Measurements from ENCODE around the gene IL13RA1.
"Not testable (repeated sequence)": the region's sequence is repeated elsewhere in the genome, so short reads cannot be mapped to it uniquely, and the experiment has no call there.

The IL13RA1 gene

DNA sequence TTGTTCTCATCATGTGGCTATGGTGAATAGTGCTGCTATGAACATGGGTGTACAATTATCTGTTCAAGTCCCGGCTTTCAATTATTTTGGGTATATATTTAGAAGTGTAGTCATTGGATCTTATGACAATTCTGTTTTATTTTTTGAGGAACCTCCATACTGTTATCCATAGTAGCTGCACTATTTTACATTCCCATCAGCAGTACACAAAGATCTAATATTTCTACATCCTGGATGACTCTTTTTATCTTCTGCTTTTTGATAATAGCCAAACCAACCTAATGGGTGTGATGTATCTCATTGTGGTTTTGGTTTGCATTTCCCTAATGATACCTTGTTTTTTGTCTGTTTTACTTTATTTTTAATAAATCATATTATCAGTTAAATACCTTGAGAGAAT, 12.9 kb upstream of the IL13RA1 start:
- Histone ChIP-seq H3K36me3 (ENCODE audit: control insufficient read depth in 2 of 2, insufficient read depth in 2 of 2, low read length in 2 of 2) (no peaks in the 10 kb centered on the region), H3K4me3 (ENCODE audit: low read length in 2 of 2) (no peak overlapping the region), H3K4me1 (ENCODE audit: control insufficient read depth, insufficient read depth, low read length) (no peaks in the 10 kb centered on the region), H3K9ac (ENCODE audit: low read length in 2 of 2) (no peak overlapping the region), H3K27ac (ENCODE audit: low read length) (no peak overlapping the region), H3K27me3 (ENCODE audit: control insufficient read depth in 1 of 2, insufficient read depth in 2 of 2, low read length in 2 of 2) (no peaks in the 10 kb centered on the region), H3K9me3 (ENCODE audit: control insufficient read depth in 2 of 2, low read length in 2 of 2) (no peaks in the 10 kb centered on the region)

DNA sequence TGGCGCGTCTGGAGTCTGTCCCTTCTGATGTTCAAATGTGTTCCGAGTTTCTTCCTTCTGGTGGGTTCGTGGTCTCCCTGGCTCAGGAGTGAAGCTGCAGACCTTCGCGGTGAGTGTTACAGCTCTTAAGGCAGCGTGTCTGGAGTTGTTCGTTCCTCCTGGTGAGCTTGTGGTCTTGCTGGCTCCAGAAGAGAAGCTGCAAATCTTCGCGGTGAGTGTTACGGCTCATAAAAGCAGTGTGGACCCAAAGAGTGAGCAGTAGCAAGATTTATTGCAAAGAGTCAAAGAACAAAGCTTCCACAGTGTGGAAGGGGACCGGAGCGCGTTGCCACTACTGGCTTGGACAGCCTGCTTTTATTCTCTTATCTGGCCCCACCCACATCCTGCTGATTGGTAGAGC, 11.5 kb upstream of the IL13RA1 start:
- H3K27me3 ChIP-seq (ENCODE audit: control insufficient read depth in 1 of 2, insufficient read depth in 2 of 2, low read length in 2 of 2); H3K4me1 ChIP-seq (ENCODE audit: control insufficient read depth, insufficient read depth, low read length); H3K9me3 ChIP-seq (ENCODE audit: control insufficient read depth in 2 of 2, low read length in 2 of 2); H3K4me3 ChIP-seq (ENCODE audit: low read length in 2 of 2); H3K27ac ChIP-seq (ENCODE audit: low read length); H3K36me3 ChIP-seq (ENCODE audit: control insufficient read depth in 2 of 2, insufficient read depth in 2 of 2, low read length in 2 of 2); H3K9ac ChIP-seq (ENCODE audit: low read length in 2 of 2): not testable (repeated sequence)

- not testable (repeated sequence) for H3K27me3 ChIP-seq (ENCODE audit: control insufficient read depth in 1 of 2, insufficient read depth in 2 of 2, low read length in 2 of 2); H3K4me3 ChIP-seq (ENCODE audit: low read length in 2 of 2); H3K9ac ChIP-seq (ENCODE audit: low read length in 2 of 2); H3K36me3 ChIP-seq (ENCODE audit: control insufficient read depth in 2 of 2, insufficient read depth in 2 of 2, low read length in 2 of 2); H3K27ac ChIP-seq (ENCODE audit: low read length); H3K4me1 ChIP-seq (ENCODE audit: control insufficient read depth, insufficient read depth, low read length); H3K9me3 ChIP-seq (ENCODE audit: control insufficient read depth in 2 of 2, low read length in 2 of 2)
Observed at GRCh38 chrX:118716833-118717232, 10.6 kb upstream of the IL13RA1 start.

DNA sequence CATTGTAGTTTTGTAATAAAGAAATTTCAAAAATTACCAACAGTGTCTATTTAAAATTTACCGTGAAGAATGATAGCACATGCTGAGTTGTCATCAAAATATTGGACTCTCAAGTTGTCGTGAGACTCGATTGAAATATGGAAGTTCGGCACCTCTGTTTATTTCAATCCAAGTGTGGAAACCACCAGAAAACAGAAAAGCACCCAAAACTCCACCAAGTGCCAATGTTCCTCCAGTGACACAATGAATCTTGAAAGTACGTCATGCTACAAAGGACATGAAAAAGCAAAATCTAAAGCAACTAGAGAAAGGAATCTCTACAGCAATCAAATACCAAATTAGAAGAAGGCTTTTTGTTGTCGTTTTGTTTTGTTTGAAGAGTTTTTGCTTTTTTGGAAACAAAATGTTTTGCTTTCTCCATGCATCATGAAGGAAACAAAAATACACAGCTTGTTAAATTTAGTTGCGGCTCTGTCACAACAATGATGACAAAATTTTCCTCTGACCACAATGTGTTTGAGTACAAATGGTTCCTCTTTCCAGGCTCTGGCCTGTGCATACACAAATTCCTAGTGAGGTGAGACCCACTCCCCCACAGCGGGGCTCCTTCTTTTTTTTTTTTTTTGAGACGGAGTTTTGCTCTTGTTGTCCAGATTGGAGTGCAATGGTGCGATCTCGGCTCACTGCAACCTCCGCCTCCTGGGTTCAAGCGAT, 9.6 kb upstream of the IL13RA1 start:
- Histone ChIP-seq H3K4me1 (ENCODE audit: control insufficient read depth, insufficient read depth, low read length) (no peaks in the 10 kb centered on the region), H3K27me3 (ENCODE audit: control insufficient read depth in 1 of 2, insufficient read depth in 2 of 2, low read length in 2 of 2) (peaks cover 0 to under 1% of the 10 kb centered on the region in 2 donors), H3K9me3 (ENCODE audit: control insufficient read depth in 2 of 2, low read length in 2 of 2) (no peaks in the 10 kb centered on the region), H3K36me3 (ENCODE audit: control insufficient read depth in 2 of 2, insufficient read depth in 2 of 2, low read length in 2 of 2) (no peaks in the 10 kb centered on the region), H3K4me3 (ENCODE audit: low read length in 2 of 2) (no peak overlapping the region), H3K9ac (ENCODE audit: low read length in 2 of 2) (no peak overlapping the region), H3K27ac (ENCODE audit: low read length) (no peak overlapping the region)

- Histone ChIP-seq H3K4me1 (ENCODE audit: control insufficient read depth, insufficient read depth, low read length) (no peaks in the 10 kb centered on the region), H3K36me3 (ENCODE audit: control insufficient read depth in 2 of 2, insufficient read depth in 2 of 2, low read length in 2 of 2) (no peaks in the 10 kb centered on the region), H3K4me3 (ENCODE audit: low read length in 2 of 2) (no peak overlapping the region), H3K9me3 (ENCODE audit: control insufficient read depth in 2 of 2, low read length in 2 of 2) (no peaks in the 10 kb centered on the region), H3K27ac (ENCODE audit: low read length) (no peak overlapping the region), H3K9ac (ENCODE audit: low read length in 2 of 2) (no peak overlapping the region), H3K27me3 (ENCODE audit: control insufficient read depth in 1 of 2, insufficient read depth in 2 of 2, low read length in 2 of 2) (peaks cover 0 to 2% of the 10 kb centered on the region in 2 donors)
Observed at GRCh38 chrX:118718737-118719136, 8.7 kb upstream of the IL13RA1 start.

DNA sequence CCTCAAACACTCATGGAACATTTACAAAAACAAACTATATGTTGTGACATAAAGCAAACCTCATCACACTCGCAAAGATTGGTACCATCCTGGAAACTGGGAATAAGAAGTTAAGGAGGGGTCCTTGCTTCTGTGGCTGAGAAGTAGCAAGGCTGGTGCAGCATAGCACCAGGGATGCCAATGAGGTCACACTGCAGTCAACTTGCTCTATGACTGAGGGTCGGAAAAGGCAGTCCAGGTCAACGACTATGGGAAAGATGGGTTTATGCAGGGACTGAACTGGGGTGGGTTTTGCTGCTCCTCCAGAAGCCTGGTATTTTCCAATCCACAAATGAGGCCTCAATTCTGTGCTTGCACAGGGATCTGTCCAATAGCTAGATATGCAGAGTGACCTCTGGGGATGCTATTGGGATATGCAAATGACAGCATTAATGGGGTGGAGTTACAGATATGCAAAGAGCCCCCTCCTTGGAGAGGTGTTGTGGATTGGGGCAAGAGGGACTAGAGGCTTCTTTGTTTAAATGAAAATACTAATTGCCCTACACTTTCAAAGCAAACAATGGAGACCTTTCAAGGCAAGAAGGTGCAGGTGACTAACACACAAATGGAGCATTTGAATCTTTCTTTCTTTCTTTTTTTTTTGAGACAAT, 7.2 kb upstream of the IL13RA1 start:
- H3K27me3 ChIP-seq (ENCODE audit: control insufficient read depth in 1 of 2, insufficient read depth in 2 of 2, low read length in 2 of 2), result peaks cover 0 to 2% of the 10 kb centered on the region in 2 donors
- no peak overlapping the region for H3K9ac ChIP-seq (ENCODE audit: low read length in 2 of 2)
- H3K4me3 ChIP-seq (ENCODE audit: low read length in 2 of 2), result no peak overlapping the region
- no peak overlapping the region for H3K27ac ChIP-seq (ENCODE audit: low read length)
- no peaks in the 10 kb centered on the region for H3K36me3 ChIP-seq (ENCODE audit: control insufficient read depth in 2 of 2, insufficient read depth in 2 of 2, low read length in 2 of 2)
- H3K4me1 ChIP-seq (ENCODE audit: control insufficient read depth, insufficient read depth, low read length), result no peaks in the 10 kb centered on the region
- no peaks in the 10 kb centered on the region for H3K9me3 ChIP-seq (ENCODE audit: control insufficient read depth in 2 of 2, low read length in 2 of 2)

DNA sequence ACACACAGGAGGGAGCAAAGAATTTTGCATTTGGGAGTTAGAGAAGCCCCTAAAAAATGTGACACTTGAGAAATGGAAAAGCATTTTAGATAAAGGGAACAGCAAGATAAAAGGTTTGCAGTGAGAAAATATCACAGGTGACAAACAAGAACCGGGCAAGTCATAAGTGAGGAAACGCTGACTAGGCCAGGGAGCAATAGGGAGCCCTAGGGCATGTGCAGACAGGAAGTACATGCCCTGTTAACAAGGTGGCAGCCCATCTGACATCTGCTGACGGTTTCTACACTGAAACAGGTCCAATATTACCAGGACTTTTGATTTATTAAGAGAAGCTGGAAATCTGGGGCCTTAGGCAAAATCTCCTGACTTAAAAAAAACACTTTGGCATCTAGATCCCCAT, 4.0 kb upstream of the IL13RA1 start:
- Histone ChIP-seq H3K4me1 (ENCODE audit: control insufficient read depth, insufficient read depth, low read length) (peaks cover 8% of the 10 kb centered on the region), H3K27ac (ENCODE audit: low read length) (no peak overlapping the region), H3K9me3 (ENCODE audit: control insufficient read depth in 2 of 2, low read length in 2 of 2) (no peaks in the 10 kb centered on the region), H3K27me3 (ENCODE audit: control insufficient read depth in 1 of 2, insufficient read depth in 2 of 2, low read length in 2 of 2) (peaks cover 0 to 3% of the 10 kb centered on the region in 2 donors), H3K4me3 (ENCODE audit: low read length in 2 of 2) (no peak overlapping the region), H3K36me3 (ENCODE audit: control insufficient read depth in 2 of 2, insufficient read depth in 2 of 2, low read length in 2 of 2) (no peaks in the 10 kb centered on the region), H3K9ac (ENCODE audit: low read length in 2 of 2) (no peak overlapping the region)

- no peak overlapping the region for H3K27ac ChIP-seq (ENCODE audit: low read length)
- H3K36me3 ChIP-seq (ENCODE audit: control insufficient read depth in 2 of 2, insufficient read depth in 2 of 2, low read length in 2 of 2), result no peaks in the 10 kb centered on the region
- H3K9ac ChIP-seq (ENCODE audit: low read length in 2 of 2), result no peak overlapping the region
- peaks cover 0 to 3% of the 10 kb centered on the region in 2 donors for H3K27me3 ChIP-seq (ENCODE audit: control insufficient read depth in 1 of 2, insufficient read depth in 2 of 2, low read length in 2 of 2)
- no peaks in the 10 kb centered on the region for H3K9me3 ChIP-seq (ENCODE audit: control insufficient read depth in 2 of 2, low read length in 2 of 2)
- H3K4me1 ChIP-seq (ENCODE audit: control insufficient read depth, insufficient read depth, low read length), result peaks cover 11% of the 10 kb centered on the region
- H3K4me3 ChIP-seq (ENCODE audit: low read length in 2 of 2), result no peak overlapping the region
Observed at GRCh38 chrX:118724365-118724764, 3.0 kb upstream of the IL13RA1 start.

DNA sequence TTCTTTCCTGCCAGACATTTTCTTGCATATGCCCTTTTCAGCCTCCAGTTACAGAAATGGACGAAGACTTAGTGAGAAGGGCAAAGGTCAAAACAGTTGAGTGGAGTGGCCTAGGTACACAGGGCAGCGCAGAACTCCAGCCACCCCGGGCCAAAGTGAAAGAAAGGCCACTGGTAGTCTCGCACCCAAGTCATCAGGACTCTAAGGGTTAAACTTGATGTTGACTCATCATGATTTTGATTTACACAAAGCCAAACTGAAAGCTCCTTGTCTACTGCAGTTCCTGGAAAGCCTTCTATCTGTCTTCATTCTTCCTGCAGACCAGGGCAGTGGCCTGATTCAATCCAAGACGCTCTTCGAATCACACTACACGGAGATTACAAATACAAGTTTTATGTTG, 2.6 kb upstream of the IL13RA1 start:
- Histone ChIP-seq H3K27ac (ENCODE audit: low read length) (peak overlapping the region; percentile 46), H3K36me3 (ENCODE audit: control insufficient read depth in 2 of 2, insufficient read depth in 2 of 2, low read length in 2 of 2) (no peaks in the 10 kb centered on the region), H3K4me3 (ENCODE audit: low read length in 2 of 2) (no peak overlapping the region), H3K27me3 (ENCODE audit: control insufficient read depth in 1 of 2, insufficient read depth in 2 of 2, low read length in 2 of 2) (peaks cover 0 to 3% of the 10 kb centered on the region in 2 donors), H3K9ac (ENCODE audit: low read length in 2 of 2) (no peak overlapping the region), H3K9me3 (ENCODE audit: control insufficient read depth in 2 of 2, low read length in 2 of 2) (no peaks in the 10 kb centered on the region), H3K4me1 (ENCODE audit: control insufficient read depth, insufficient read depth, low read length) (peaks cover 11% of the 10 kb centered on the region)

- Histone ChIP-seq H3K9ac (ENCODE audit: low read length in 2 of 2) (peak overlapping the region in 1 of 2 donors; percentile 71), H3K27ac (ENCODE audit: low read length) (peak overlapping the region; percentile 84), H3K27me3 (ENCODE audit: control insufficient read depth in 1 of 2, insufficient read depth in 2 of 2, low read length in 2 of 2) (peaks cover 0 to 3% of the 10 kb centered on the region in 2 donors), H3K36me3 (ENCODE audit: control insufficient read depth in 2 of 2, insufficient read depth in 2 of 2, low read length in 2 of 2) (no peaks in the 10 kb centered on the region), H3K4me1 (ENCODE audit: control insufficient read depth, insufficient read depth, low read length) (peaks cover 15% of the 10 kb centered on the region), H3K4me3 (ENCODE audit: low read length in 2 of 2) (peak overlapping the region in 1 of 2 donors; percentile 65), H3K9me3 (ENCODE audit: control insufficient read depth in 2 of 2, low read length in 2 of 2) (no peaks in the 10 kb centered on the region)
Observed at GRCh38 chrX:118726396-118726795, 1.0 kb upstream of the IL13RA1 start.

- Histone ChIP-seq H3K9ac (ENCODE audit: low read length in 2 of 2) (peak overlapping the region; percentile 58 to 73), H3K4me3 (ENCODE audit: low read length in 2 of 2) (peak overlapping the region; percentile 73 to 74), H3K36me3 (ENCODE audit: control insufficient read depth in 2 of 2, insufficient read depth in 2 of 2, low read length in 2 of 2) (no peaks in the 10 kb centered on the region), H3K4me1 (ENCODE audit: control insufficient read depth, insufficient read depth, low read length) (peaks cover 15% of the 10 kb centered on the region), H3K27ac (ENCODE audit: low read length) (peak overlapping the region; percentile 84), H3K27me3 (ENCODE audit: control insufficient read depth in 1 of 2, insufficient read depth in 2 of 2, low read length in 2 of 2) (peaks cover 0 to 3% of the 10 kb centered on the region in 2 donors), H3K9me3 (ENCODE audit: control insufficient read depth in 2 of 2, low read length in 2 of 2) (no peaks in the 10 kb centered on the region)
Observed at GRCh38 chrX:118727686-118728339, 407 bp downstream of the IL13RA1 start.
